ENCODE data around the gene KLF3. TPM values are rescaled to one million over a fixed set of nuclear protein-coding genes. Genes with fewer than 3 reads are reported as not detected.

KLF3 gene
- 100 to 1,000 TPM; 131 to 224 (median 142) TPM for total RNA-seq

DNA sequence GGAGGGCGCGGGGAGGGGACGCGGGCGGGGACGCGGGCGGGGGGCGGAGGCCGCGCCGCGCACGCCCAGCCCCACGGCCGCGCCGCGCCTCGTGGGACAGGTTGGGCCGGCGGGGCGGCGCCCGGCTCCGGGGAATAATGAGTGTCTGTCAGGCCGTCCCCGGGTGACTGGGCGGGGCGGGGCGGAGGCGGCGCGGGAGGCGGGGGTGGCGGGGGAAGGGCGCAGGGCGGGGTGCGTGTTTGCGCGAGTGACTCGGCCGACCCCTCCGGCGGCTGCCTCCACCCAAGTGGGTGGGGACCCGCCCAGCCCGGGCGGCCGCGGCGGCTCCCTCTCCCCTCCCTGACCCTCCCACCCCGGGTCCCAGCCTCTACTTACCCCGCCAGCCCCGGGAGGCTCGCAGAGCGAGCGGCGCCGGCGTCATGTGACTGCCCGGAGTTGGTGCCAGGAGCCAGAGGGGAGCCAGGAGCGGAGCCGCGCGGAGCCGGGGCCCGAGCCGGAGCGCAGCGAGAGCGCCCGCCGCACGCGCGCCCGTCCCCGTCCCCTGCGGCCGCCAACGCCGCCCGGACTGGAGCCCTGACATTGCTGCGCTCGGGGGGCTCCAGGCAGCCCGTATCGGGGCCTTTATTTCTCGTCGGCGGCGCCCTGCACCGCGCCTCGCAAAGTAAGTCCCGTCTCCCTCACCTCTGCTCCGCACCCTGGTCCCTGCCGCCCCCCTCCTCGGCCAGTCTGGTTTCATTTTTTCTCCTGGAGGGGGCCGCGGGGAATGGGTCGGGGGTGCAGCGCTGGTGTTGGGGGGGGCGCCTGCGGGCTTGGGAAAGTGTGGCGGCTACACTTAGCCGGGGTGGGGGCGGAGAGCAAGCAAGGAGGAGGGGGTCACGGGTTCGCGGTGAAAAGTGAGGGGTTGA lies at the start of gene KLF3:
KLF3 (plus strand) TSS at position 399 of the 905 bp plus-strand sequence. CDS start 16,427 bp downstream, outside the sequence.
- WGBS, 2 donors: 0 to 1% methylated on average over 31 to 65 of the region's 110 CpGs
- TF ChIP-seq, protein P1, sequence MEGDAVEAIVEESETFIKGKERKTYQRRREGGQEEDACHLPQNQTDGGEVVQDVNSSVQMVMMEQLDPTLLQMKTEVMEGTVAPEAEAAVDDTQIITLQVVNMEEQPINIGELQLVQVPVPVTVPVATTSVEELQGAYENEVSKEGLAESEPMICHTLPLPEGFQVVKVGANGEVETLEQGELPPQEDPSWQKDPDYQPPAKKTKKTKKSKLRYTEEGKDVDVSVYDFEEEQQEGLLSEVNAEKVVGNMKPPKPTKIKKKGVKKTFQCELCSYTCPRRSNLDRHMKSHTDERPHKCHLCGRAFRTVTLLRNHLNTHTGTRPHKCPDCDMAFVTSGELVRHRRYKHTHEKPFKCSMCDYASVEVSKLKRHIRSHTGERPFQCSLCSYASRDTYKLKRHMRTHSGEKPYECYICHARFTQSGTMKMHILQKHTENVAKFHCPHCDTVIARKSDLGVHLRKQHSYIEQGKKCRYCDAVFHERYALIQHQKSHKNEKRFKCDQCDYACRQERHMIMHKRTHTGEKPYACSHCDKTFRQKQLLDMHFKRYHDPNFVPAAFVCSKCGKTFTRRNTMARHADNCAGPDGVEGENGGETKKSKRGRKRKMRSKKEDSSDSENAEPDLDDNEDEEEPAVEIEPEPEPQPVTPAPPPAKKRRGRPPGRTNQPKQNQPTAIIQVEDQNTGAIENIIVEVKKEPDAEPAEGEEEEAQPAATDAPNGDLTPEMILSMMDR (IDR thresholded peaks at IDR 0.05): no peak
- TF ChIP-seq POLR2A (IDR thresholded peaks at IDR 0.05): peak in 1 of 2 donors; percentile 32
- peak; percentile 92 to 99 for DNase-seq (ENCODE audit: low spot score in 2 of 2)
- intact Hi-C loops (cut with DNase I; ENCODE audit: low total_unique reads): no loop called here
- peak within 1 kb of the TSS; percentile 99 for H3K4me3 ChIP-seq (ENCODE audit: low read depth, poor library complexity, severe bottlenecking)

DNA sequence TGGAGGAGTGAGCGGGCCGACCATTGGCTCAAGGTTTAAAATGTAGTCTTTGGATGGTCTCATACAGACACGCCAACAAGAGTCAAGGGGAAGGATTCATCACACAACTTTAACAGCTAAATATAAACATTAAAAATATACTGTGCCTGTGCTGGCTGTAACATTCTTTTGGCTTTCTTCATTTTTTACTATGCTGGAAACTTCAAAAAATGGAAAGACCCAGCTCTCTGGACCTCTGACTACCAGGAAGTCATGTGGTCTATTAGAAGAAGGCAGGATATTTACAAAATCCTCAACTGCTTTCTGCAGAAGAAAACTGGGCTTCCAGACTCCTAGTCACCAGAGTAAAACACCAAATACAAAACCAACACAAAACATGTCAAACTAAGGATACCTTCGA lies 49.8 kb upstream of the KLF3 start:
- WGBS, 2 donors: 90 to 94% methylated on average over 4 of the region's 4 CpGs
- no peak overlapping the region for H3K4me3 ChIP-seq (ENCODE audit: low read depth, poor library complexity, severe bottlenecking)
- intact Hi-C loops (cut with DNase I; ENCODE audit: low total_unique reads): no loop called here
- no peak for DNase-seq (ENCODE audit: low spot score in 2 of 2)
- no peak for TF ChIP-seq POLR2A (IDR thresholded peaks at IDR 0.05)
- TF ChIP-seq, protein P1 (IDR thresholded peaks at IDR 0.05): no peak

DNA sequence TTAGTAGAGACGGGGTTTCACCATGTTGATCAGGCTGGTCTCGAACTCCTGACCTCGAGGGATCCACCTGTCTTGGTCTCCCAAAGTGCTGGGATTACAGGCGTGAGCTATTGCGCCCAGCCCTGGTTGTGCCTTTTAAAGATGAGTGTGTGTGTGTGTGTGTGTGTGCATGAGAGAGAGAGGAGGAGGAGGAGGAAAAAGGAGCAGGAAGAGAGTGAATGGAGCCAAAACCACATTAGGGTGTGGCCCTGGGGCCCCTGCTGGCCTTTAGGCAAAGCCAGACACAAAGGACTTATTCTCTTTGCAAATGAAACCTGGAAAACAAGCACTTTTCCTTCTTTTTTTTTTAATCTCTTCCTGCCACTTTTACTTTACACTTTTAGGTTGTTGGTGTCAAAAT lies 48.2 kb upstream of the KLF3 start:
- DNase-seq (ENCODE audit: low spot score in 2 of 2): peak in 1 of 2 donors; percentile 83
- H3K4me3 ChIP-seq (ENCODE audit: low read depth, poor library complexity, severe bottlenecking): no peak overlapping the region
- intact Hi-C loops (cut with DNase I; ENCODE audit: low total_unique reads): no loop called here
- TF ChIP-seq, protein P1 (IDR thresholded peaks at IDR 0.05): no peak
- TF ChIP-seq POLR2A (IDR thresholded peaks at IDR 0.05): no peak
- 84 to 91% methylated on average over 5 of the region's 5 CpGs for WGBS, 2 donors

DNA sequence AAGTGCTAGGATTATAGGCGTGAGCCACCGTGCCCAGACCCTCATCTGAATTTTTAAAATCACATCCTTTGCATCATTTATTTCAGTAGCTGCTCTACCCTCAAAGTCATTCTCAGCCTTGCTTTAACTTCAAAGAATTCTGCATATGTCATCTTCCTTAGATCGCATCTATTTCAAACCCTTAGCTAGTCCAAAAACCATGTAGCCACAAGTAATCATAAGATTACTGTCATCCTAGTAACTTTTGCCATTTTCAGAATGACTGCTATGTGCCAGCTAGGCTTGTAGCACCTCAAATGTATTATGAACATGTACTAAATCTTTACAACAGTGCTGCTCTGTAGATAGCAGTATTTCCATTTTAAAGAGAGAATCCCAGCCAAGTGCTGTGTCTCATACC lies 45.5 kb upstream of the KLF3 start:
- no peak for TF ChIP-seq POLR2A (IDR thresholded peaks at IDR 0.05)
- WGBS, 2 donors: 94% methylated on average over 3 of the region's 3 CpGs
- intact Hi-C loops (cut with DNase I; ENCODE audit: low total_unique reads): no loop called here
- H3K4me3 ChIP-seq (ENCODE audit: low read depth, poor library complexity, severe bottlenecking): no peak overlapping the region
- no peak for DNase-seq (ENCODE audit: low spot score in 2 of 2)

DNA sequence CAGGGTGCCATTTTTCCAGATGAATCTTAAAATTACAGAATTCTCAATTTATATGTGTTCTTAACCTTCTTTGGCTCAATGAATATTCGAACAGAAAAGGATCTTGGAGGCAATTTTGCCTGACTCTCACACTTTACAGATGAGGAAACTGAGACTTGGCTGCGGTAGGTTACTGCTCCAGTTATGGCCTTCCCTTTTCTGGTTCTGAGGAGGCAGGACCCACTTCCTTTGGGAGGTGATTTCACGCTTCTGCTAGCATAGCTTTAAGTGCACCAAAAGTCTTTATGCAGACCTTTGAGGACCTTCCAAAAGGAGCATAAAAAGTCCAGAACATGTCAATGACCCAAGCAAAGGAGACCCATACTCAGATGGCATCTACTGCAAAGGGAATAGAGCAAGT lies 44.7 kb upstream of the KLF3 start:
- intact Hi-C loops (cut with DNase I; ENCODE audit: low total_unique reads): no loop called here
- no peak for DNase-seq (ENCODE audit: low spot score in 2 of 2)
- TF ChIP-seq POLR2A (IDR thresholded peaks at IDR 0.05): no peak
- TF ChIP-seq, protein P1 (IDR thresholded peaks at IDR 0.05): no peak
- H3K4me3 ChIP-seq (ENCODE audit: low read depth, poor library complexity, severe bottlenecking): no peak overlapping the region
- 88 to 90% methylated on average over 3 of the region's 3 CpGs for WGBS, 2 donors

DNA sequence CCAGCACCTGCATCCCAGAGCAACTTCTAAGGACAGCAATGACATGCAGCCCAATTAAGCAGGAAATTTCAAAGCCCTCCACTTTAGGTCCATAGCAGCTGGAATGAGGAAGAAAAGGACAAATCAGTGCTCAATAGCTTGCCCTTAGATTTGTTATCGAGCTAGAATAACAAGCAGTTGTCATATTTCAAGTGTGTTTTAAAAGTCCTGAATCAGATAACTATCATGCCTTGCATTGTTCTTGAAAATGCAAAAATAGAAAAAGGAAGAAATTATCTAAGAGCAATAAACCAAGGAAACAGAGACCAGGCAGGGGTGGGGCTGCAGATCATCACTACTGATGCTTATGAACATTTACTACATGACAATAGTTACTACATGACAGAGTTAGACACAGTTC lies 43.9 kb upstream of the KLF3 start:
- no peak overlapping the region for H3K4me3 ChIP-seq (ENCODE audit: low read depth, poor library complexity, severe bottlenecking)
- DNase-seq (ENCODE audit: low spot score in 2 of 2): no peak
- 34 to 54% methylated on average over 1 of the region's 1 CpG for WGBS, 2 donors
- TF ChIP-seq POLR2A (IDR thresholded peaks at IDR 0.05): no peak
- TF ChIP-seq, protein P1 (IDR thresholded peaks at IDR 0.05): no peak
- intact Hi-C loops (cut with DNase I; ENCODE audit: low total_unique reads): no loop called here
